ELF-1 (cell line): ENCODE data around the gene CAPRIN2.

Experiments
- DNase-seq: peaks from one replicate; pipeline ENCODE4 v3.0.0-alpha.2; 2016; ENCODE audit warnings: low read depth, low spot score

CAPRIN2 gene

GRCh38 chr12:30701056-30701455 lies 53.7 kb downstream of the CAPRIN2 start:
- DNase-seq = no peak

GRCh38 chr12:30700216-30700900 lies 54.4 kb downstream of the CAPRIN2 start:
- no peak for DNase-seq

DNA sequence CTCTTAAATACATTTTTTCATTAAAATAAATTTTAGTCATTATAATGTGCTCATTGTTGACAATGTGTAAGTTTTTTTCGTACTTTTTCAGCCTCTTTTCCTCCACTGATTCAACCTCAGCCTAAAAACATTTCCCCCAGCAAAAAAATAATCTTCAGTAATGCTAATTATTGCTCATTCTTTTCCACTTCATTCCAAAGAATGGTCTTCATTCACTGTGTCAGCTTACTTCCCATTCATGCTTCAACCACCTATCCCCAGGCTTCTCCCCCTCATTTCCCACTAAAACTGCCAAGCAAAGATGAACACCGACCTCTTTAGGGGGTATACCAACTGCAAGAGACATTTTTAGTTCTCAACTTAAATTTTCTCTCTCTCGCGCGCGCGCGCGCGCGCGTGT lies 56.4 kb downstream of the CAPRIN2 start:
- no peak for DNase-seq

DNA sequence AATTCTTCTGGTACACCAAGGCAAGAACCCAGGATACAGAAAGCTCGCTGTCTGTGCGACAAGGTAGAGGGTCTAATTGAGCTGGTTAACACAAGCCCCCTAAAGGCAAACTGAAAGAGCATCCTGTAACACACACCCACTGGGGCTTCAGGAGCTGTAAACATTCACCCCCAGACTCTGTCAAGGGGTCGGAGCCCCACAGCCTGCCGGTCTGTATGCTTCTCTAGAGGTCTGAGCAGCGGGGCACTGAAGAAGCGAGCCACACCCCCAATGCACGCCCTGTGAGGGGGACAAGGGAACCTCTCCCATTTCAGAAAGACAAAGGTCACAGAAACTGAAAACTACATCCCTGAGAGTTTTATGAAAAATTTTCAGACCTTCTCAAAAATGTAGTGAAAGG lies 57.8 kb downstream of the CAPRIN2 start:
- peak; percentile 4 for DNase-seq

DNA sequence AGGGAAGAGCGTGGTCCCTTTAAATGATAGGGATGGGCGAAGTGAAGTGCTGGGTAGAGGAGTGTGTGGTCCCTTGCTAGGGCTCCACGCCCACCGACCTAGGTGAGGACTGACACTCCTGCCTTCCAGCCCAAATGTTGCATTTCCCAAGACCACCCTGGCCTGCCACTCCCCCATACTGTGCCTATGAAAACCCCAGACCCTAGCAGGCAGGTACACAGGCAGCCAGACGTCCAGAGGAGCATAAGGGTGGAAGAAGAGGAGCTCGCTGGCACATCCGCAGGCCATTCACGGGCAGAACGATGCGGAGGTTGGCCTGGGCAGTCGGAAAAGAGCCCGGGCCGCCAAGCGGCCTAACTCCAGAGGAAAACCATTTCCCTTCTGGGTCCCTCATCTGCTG lies 58.3 kb downstream of the CAPRIN2 start:
- DNase-seq = peak; percentile 14

GRCh38 chr12:30696103-30696408 lies 58.7 kb downstream of the CAPRIN2 start:
- DNase-seq = no peak

DNA sequence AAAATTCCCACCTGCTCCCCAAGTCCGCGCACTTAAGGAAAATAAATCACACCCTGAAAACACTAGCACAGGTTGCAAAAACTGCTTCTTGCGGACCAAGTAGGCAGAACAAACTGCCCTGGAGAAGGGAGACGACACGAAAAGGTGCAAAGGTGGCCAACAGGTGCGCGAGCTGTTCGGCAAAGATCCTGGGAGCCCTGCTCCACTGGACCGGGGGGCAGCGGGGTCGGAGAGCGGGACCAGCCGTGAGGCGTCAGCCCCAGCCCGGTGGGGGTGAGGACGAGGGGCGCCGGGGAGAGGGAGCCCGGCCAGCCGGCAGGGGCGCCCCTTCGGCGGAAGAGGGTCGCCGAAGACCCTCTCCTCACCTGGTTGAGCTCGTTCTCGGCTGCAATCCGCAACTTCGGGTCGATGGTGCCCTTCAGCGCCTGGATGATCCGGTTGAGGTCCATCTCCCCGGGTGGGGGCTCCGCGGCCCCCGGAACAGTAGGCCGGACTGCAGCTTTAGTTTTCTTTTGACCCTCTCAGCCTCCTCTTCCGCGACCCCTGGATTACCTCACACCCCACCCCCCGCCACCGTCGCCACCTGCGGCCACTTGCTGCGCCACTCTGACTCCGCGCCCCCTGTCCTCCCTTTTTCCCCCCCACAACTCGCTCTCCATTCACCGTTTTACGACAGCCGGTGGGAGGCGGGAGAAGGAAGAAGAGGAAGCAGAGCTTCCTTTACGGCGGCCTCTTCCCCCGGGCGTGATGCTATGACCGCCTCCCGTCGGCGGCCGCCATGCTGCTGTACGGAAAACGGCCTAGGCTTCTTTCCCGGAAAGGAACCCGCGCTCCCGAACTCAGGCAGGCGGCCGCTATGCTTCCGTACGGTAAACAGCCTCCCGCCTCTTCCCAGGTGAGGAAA lies 59.3 kb downstream of the CAPRIN2 start, which contains the start of gene IPO8:
Gene IPO8 (minus strand): TSS at position 671 of the 904 bp plus-strand sequence. CDS start 222 bp downstream, at position 449.
- DNase-seq = peak; percentile 97

DNA sequence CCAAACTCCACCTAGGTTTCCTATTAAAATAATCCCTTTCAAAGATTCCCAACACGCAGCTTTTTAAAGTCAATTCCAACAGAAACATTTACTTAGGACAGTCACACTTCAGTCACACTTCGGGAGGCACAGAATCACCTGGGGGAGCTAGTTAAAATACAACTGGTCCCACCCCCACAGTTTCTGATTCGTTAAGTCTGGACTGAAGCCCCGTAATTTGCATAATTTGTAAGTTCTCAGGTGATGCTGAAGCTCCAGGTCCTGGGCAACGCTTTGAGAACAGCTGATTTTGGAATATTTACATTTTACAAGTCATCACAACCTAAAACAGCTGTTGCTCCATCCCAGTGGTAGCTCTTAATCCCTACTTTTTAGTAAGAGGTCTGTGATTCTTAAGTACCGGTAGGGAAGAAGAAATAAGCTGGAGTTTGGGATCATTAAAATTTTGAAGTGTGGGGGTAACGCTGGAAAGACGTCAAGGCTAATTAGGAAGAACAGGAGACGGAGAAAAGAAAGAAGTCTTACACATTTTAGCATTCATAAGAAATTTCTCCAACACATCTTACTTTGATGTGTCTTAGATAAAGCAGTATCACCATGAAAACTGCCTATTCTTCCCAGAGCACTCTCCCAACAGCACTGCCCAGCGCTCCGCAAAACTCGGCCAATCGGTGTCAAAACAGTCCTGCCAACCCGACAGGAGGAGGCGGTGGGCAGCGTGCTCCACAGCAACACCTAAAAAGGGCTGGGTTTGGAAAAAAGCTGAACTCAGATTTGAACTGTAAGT lies 60.1 kb downstream of the CAPRIN2 start:
- peak; percentile 10 for DNase-seq

- no peak for DNase-seq
These were observed 62.3 kb downstream of the CAPRIN2 start for GRCh38 chr12:30692470-30692869.

DNA sequence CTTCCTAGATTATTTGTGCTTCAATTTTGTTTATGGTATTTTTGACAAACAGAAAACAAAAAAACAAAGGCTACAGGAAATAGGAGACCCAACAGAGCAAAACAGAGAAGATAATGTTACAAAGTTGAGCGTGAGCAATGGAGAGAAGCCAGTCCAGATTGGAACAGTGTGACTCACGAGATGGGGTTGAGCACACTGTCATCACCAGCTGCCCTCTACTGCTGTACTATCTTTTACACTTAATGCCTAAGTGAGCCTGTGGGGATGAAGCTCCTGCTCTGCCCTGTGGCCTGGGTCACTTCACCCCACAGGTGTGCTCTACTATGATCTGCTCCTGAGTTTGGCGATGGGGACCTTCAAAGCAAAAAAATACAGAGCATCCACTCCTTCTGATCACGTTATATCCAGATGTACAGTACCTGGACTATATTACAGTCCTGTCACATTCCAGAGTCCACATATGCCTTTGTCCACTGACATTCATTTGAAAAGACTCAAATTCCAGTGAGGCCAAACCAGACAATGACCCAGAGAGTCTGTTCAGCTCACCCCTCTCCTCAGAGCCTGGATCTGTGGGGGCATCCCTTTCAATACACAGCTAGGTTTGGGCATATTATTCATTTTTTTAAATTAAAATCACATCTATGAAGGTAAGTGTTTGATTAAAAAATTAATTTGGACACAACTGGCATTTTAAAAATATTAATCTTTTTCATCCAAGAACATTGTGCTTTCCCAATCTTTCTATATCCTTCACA lies 63.5 kb downstream of the CAPRIN2 start:
- DNase-seq = peak; percentile 38

DNA sequence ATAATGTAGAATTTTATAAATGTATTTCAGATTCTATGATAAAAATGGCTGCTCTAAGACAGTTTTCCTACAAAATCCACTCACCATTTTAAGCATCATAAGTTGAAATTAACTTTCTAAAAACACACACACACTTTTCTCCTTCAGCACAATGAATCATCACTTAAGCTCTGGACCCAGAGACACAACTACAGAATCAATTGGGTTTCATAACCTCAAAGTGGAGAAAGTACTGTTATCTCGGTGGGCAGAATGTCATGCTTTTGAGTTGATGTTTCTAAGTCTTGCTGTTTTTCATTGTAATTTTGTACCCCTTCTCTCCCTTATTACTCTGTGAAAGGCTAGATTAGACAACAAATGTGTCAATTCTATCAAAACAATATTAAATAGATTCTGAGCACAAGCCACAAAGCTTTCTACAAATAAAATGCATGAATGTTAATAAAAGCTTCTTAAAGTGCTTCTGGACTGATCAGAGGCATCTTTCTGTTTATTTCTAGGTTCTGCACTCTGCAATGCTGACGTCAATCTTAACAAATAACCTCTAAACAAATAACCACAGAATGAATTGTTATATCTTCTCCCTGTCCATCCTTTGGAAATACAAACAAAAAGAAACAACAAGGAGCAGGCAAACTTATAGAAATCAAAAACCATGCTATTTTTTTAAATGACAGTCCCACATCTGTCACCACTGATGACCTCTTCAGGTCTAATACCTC lies 67.3 kb downstream of the CAPRIN2 start:
- DNase-seq = no peak

GRCh38 chr12:30679241-30679640 lies 75.5 kb downstream of the CAPRIN2 start:
- DNase-seq = no peak

DNA sequence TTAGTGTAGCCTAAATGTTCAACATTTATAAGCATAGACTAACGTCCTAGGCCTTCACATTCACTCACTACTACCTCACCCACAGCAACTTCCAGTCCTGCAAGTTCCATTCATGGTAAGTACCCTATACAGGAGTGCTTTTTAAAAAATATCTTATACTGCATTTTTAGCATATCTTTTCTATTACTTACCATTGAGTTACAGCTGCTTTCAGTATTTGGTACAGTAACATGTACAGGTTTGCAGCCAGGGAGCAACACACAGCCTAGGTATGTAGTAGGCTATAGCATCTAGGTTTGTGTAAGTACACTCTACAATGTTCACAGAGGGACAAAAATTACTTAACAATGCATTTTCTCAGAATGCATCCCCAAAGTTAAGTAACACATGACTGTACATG lies 76.5 kb downstream of the CAPRIN2 start:
- DNase-seq = no peak

GRCh38 chr12:30661210-30661609 lies 93.5 kb downstream of the CAPRIN2 start:
- DNase-seq = no peak
